HepG2 (cell line): ENCODE results near the gene DDI2. TPM values are rescaled to one million over a fixed set of nuclear protein-coding genes. Genes with fewer than 3 reads are reported as not detected.
A peak's percentile ranks its signal among the peaks of the same experiment; 100 is the strongest.

Experiments
- CAMTA2 ChIP-seq: sonication (generic); formaldehyde crosslinking; IDR thresholded peaks from 2 replicates; pipeline ENCODE4 v1.4.0; 2020; ENCODE audit warnings: mild to moderate bottlenecking, missing genetic modification reagents, borderline replicate concordance
- ESRRA ChIP-seq: sonication (generic); formaldehyde crosslinking; IDR thresholded peaks from 2 replicates; pipeline ENCODE4 v1.5.1; 2020; ENCODE audit warnings: mild to moderate bottlenecking, low read depth, missing genetic modification reagents
- GATA4 ChIP-seq: sonication (generic); IDR thresholded peaks from 2 replicates; pipeline ENCODE4 v1.6.1; 2016; ENCODE audit warnings: antibody characterized with exemption, low read depth, borderline replicate concordance
- HMG20A ChIP-seq: IDR thresholded peaks from 2 replicates; pipeline ENCODE4 v1.6.1; 2016; ENCODE audit warnings: borderline replicate concordance
- HOXD1 ChIP-seq: sonication (generic); formaldehyde crosslinking; IDR thresholded peaks from 2 replicates; pipeline ENCODE4 v1.5.0; 2020; ENCODE audit warnings: missing genetic modification reagents
- JUN ChIP-seq: sonication (generic); formaldehyde crosslinking; IDR thresholded peaks from 2 replicates; pipeline ENCODE4 v1.4.0; 2020; ENCODE audit warnings: mild to moderate bottlenecking, missing genetic modification reagents
- KDM4B ChIP-seq: sonication (generic); formaldehyde crosslinking; IDR thresholded peaks from 2 replicates; pipeline ENCODE4 v1.4.0; 2020; ENCODE audit warnings: missing genetic modification reagents
- NFYC ChIP-seq: IDR thresholded peaks from 2 replicates; pipeline ENCODE4 v1.6.1; 2016; ENCODE audit warnings: missing genetic modification reagents, missing compliant biosample characterization
- POLR2G ChIP-seq: fragments of 200-400 bp; formaldehyde crosslinking; IDR thresholded peaks from 2 replicates; pipeline ENCODE4 v1.6.1; 2018; ENCODE audit warnings: mild to moderate bottlenecking, low read depth, low read length, moderate library complexity
- STAG1 ChIP-seq: sonication (generic); formaldehyde crosslinking; IDR thresholded peaks from 2 replicates; pipeline ENCODE4 v1.4.0; 2020; ENCODE audit warnings: missing genetic modification reagents
- ZKSCAN5 ChIP-seq: sonication (generic); formaldehyde crosslinking; IDR thresholded peaks from 2 replicates; pipeline ENCODE4 v1.5.1; 2020; ENCODE audit warnings: mild to moderate bottlenecking, missing genetic modification reagents
- ZNF121 ChIP-seq: sonication (generic); formaldehyde crosslinking; IDR thresholded peaks from 2 replicates; pipeline ENCODE4 v1.5.0; 2020; ENCODE audit warnings: mild to moderate bottlenecking, missing genetic modification reagents
- ZNF180 ChIP-seq: sonication (generic); formaldehyde crosslinking; IDR thresholded peaks from 2 replicates; pipeline ENCODE4 v1.4.0; 2020; ENCODE audit warnings: low read depth, missing genetic modification reagents, borderline replicate concordance
- ZNF546 ChIP-seq: sonication (generic); formaldehyde crosslinking; conservative IDR thresholded peaks from 2 replicates; pipeline ENCODE4 v1.8.1; 2023; ENCODE audit warnings: mild to moderate bottlenecking, missing genetic modification reagents
- ZNF768 ChIP-seq: sonication (generic); formaldehyde crosslinking; IDR thresholded peaks from 2 replicates; pipeline ENCODE4 v1.4.0; 2020; ENCODE audit warnings: missing genetic modification reagents
- polyA plus RNA-seq, 8 experiments: library from polyadenylated mRNA; depleted of rRNA in 3 of 8; stranded (reverse) in 7 of 8; unstranded in 1 of 8; fragments of >200 nt; fragmentation: Illumina TruSeq in 4 of 8; extraction: Trizol in 4 of 8; gene quantifications; 2 replicates each; pipeline versions ENCODE4 v1.2.1 to v1.2.3, GENCODE V29; 2011 to 2016; ENCODE audit warnings: low read depth in 4 of 8, missing spikeins in 1 of 8, mixed read lengths in 1 of 8; ENCODE audit not compliant: insufficient read depth in 1 of 8
- total RNA-seq, 5 experiments: library from RNA; depleted of rRNA; stranded (reverse); fragments of >200 nt; fragmentation: Illumina TruSeq; extraction: Trizol; gene quantifications; 2 replicates each; pipeline ENCODE4 v1.2.3, GENCODE V29; 2016; ENCODE audit warnings: low read depth in 1 of 5
- TF ChIP-seq, protein P1 (sequence below): conservative IDR thresholded peaks from 2 replicates; pipeline ENCODE4 v1.6.1; 2018; ENCODE audit warnings: missing genetic modification reagents
- TF ChIP-seq, protein P2 (sequence below): sonication (generic); formaldehyde crosslinking; IDR thresholded peaks from 2 replicates; pipeline ENCODE4 v1.9.0; 2021; ENCODE audit warnings: missing genetic modification reagents, borderline replicate concordance
- TF ChIP-seq, protein P3 (sequence below): sonication (generic); formaldehyde crosslinking; IDR thresholded peaks from 2 replicates; pipeline ENCODE4 v1.9.0; 2021; ENCODE audit warnings: missing genetic modification reagents, mild to moderate bottlenecking, borderline replicate concordance
- TF ChIP-seq, protein P4 (sequence below): sonication (generic); formaldehyde crosslinking; IDR thresholded peaks from 2 replicates; pipeline ENCODE4 v1.5.1; 2020; ENCODE audit warnings: mild to moderate bottlenecking, missing genetic modification reagents, moderate library complexity

Gene DDI2
- total and polyA plus RNA-seq, 2 of the 13 experiments (the other 11 are each of a cell fraction or from before 2014, with no cell fraction given) = 8.5 to 25.7 TPM

DNA sequence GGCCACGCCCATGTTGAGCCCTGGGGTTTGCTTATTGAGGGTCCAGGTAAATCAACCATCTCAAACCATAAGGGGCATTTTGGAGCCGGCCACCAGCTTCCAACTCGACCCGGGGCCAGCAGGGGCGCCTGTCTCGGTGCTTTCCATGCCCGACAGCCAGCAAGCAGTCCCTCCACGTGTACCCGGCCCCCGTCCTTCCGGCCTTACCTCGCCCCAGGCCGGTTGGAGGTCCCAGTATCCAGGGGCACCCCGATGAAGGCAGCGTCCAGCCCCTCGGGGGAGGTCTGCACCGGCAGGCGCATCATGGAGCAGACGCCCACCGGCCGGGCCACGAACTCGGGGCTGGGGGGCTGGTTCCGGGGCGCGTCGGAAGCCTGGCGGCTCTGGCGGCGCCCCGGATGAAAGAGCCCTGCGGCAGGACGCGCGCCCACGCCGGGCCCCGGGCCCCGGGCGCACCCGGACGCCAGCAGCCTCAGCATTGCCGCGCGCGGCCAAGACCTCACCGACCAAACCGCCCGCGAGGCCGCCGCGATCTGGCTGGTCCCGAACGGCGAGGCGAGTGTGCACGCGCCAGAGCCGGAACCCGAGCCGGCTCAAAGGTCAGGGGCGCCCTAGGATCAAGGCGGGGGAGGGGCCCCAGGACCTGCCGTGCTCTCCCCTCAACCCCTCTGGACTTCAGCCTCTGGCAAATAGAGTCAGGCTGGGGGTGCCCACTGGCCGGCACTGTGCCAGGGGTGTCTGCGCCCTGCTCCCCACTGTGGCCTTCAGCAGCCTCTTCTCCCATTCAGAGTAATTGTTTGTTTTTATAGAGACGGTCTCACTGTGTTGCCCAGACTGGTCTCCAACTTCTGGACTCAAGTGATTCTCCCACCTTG is 32.5 kb upstream of the DDI2 start, which contains the start of gene AGMAT (continued):
- TF ChIP-seq ZNF768 (CRISPR knock-in tag) (no peak; the same call in 1 of the 2 replicates), ZNF546 (no peak), CAMTA2 (no peak), HOXD1 (CRISPR knock-in tag) (peak; percentile 66), POLR2G (peak; percentile 98), STAG1 (CRISPR knock-in tag) (peak; percentile 28), GATA4 (peak; percentile 71; the same call in 1 of the 2 replicates), ZNF180 (peak; percentile 52; the same call in 1 of the 2 replicates), ZNF121 (CRISPR knock-in tag) (peak; percentile 97), KDM4B (CRISPR knock-in tag) (peak; percentile 84; the same call in 1 of the 2 replicates), HMG20A (CRISPR knock-in tag) (peak; percentile 73; the same call in 1 of the 2 replicates), ESRRA (CRISPR knock-in tag) (peak; percentile 93), NFYC (CRISPR knock-in tag) (no peak), ZKSCAN5 (no peak), JUN (CRISPR knock-in tag) (peak; percentile 77)
- TF ChIP-seq, protein P1, sequence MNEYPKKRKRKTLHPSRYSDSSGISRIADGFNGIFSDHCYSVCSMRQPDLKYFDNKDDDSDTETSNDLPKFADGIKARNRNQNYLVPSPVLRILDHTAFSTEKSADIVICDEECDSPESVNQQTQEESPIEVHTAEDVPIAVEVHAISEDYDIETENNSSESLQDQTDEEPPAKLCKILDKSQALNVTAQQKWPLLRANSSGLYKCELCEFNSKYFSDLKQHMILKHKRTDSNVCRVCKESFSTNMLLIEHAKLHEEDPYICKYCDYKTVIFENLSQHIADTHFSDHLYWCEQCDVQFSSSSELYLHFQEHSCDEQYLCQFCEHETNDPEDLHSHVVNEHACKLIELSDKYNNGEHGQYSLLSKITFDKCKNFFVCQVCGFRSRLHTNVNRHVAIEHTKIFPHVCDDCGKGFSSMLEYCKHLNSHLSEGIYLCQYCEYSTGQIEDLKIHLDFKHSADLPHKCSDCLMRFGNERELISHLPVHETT (CRISPR knock-in tag) = peak; percentile 82
- TF ChIP-seq, protein P2, sequence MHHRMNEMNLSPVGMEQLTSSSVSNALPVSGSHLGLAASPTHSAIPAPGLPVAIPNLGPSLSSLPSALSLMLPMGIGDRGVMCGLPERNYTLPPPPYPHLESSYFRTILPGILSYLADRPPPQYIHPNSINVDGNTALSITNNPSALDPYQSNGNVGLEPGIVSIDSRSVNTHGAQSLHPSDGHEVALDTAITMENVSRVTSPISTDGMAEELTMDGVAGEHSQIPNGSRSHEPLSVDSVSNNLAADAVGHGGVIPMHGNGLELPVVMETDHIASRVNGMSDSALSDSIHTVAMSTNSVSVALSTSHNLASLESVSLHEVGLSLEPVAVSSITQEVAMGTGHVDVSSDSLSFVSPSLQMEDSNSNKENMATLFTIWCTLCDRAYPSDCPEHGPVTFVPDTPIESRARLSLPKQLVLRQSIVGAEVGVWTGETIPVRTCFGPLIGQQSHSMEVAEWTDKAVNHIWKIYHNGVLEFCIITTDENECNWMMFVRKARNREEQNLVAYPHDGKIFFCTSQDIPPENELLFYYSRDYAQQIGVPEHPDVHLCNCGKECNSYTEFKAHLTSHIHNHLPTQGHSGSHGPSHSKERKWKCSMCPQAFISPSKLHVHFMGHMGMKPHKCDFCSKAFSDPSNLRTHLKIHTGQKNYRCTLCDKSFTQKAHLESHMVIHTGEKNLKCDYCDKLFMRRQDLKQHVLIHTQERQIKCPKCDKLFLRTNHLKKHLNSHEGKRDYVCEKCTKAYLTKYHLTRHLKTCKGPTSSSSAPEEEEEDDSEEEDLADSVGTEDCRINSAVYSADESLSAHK = no peak
- TF ChIP-seq, protein P3, sequence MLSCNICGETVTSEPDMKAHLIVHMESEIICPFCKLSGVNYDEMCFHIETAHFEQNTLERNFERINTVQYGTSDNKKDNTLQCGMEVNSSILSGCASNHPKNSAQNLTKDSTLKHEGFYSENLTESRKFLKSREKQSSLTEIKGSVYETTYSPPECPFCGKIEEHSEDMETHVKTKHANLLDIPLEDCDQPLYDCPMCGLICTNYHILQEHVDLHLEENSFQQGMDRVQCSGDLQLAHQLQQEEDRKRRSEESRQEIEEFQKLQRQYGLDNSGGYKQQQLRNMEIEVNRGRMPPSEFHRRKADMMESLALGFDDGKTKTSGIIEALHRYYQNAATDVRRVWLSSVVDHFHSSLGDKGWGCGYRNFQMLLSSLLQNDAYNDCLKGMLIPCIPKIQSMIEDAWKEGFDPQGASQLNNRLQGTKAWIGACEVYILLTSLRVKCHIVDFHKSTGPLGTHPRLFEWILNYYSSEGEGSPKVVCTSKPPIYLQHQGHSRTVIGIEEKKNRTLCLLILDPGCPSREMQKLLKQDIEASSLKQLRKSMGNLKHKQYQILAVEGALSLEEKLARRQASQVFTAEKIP (CRISPR knock-in tag) = no peak
- TF ChIP-seq, protein P4, sequence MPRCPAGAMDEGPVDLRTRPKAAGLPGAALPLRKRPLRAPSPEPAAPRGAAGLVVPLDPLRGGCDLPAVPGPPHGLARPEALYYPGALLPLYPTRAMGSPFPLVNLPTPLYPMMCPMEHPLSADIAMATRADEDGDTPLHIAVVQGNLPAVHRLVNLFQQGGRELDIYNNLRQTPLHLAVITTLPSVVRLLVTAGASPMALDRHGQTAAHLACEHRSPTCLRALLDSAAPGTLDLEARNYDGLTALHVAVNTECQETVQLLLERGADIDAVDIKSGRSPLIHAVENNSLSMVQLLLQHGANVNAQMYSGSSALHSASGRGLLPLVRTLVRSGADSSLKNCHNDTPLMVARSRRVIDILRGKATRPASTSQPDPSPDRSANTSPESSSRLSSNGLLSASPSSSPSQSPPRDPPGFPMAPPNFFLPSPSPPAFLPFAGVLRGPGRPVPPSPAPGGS (CRISPR knock-in tag) = peak; percentile 74
